Activated CD8-positive, alpha-beta memory T cell treated with anti-CD3 and anti-CD28 coated beads, Interleukin-2, amount 50 U/mL, for 24 hours (primary cell): ENCODE data around the gene NLN.
A peak's percentile ranks its signal among the peaks of the same experiment; 100 is the strongest.
"Not testable (repeated sequence)": the region's sequence is repeated elsewhere in the genome, so short reads cannot be mapped to it uniquely, and the experiment has no call there.

Experiments
- DNase-seq: peaks from one replicate; pipeline ENCODE4 v3.0.0-alpha.2; 2020; ENCODE audit errors: extremely low read depth

NLN gene

GRCh38 chr5:65721720-65722574 lies at the start of gene NLN, which contains the start of gene SGTB:
Gene NLN (plus strand): TSS chr5:65722205. CDS start chr5:65722374, 169 bp downstream.
Gene SGTB (minus strand): TSS chr5:65722109. CDS start chr5:65720807, 1,302 bp downstream.
- DNase-seq: peak; percentile 39

GRCh38 chr5:65672796-65673195 lies 49.2 kb upstream of the NLN start:
- no peak for DNase-seq

GRCh38 chr5:65674749-65675148 lies 47.3 kb upstream of the NLN start:
- DNase-seq: no peak

GRCh38 chr5:65676056-65676455 lies 45.9 kb upstream of the NLN start:
- DNase-seq: not testable (repeated sequence)

- no peak for DNase-seq
Measured at GRCh38 chr5:65682148-65682547, 39.9 kb upstream of the NLN start.

- no peak for DNase-seq
Measured at GRCh38 chr5:65693121-65693520, 28.9 kb upstream of the NLN start.

- DNase-seq: no peak
Measured at GRCh38 chr5:65695162-65695755, 26.7 kb upstream of the NLN start.

- no peak for DNase-seq
Measured at GRCh38 chr5:65695896-65696295, 26.1 kb upstream of the NLN start.

- DNase-seq: no peak
Measured at GRCh38 chr5:65696892-65697291, 25.1 kb upstream of the NLN start.

GRCh38 chr5:65699338-65699737 lies 22.7 kb upstream of the NLN start:
- no peak for DNase-seq

- DNase-seq: no peak
Measured at GRCh38 chr5:65702036-65702435, 20.0 kb upstream of the NLN start.

- DNase-seq: no peak
Measured at GRCh38 chr5:65704621-65705239, 17.3 kb upstream of the NLN start.

- DNase-seq: no peak
Measured at GRCh38 chr5:65707663-65708062, 14.3 kb upstream of the NLN start.

GRCh38 chr5:65708145-65708544 lies 13.9 kb upstream of the NLN start:
- no peak for DNase-seq

GRCh38 chr5:65718576-65719310 lies 3.3 kb upstream of the NLN start:
- DNase-seq: no peak

- DNase-seq: no peak
Measured at GRCh38 chr5:65721050-65721719, 820 bp upstream of the NLN start.

GRCh38 chr5:65722575-65723403 lies 784 bp downstream of the NLN start:
- no peak for DNase-seq

- no peak for DNase-seq
Measured at GRCh38 chr5:65727491-65728156, 5.6 kb downstream of the NLN start.

GRCh38 chr5:65728218-65728617 lies 6.2 kb downstream of the NLN start:
- no peak for DNase-seq

GRCh38 chr5:65730910-65731309 lies 8.9 kb downstream of the NLN start:
- no peak for DNase-seq
